ENCODE measurements around the gene RNF123.

GRCh38 chr3:49700014-49700413 is 10.7 kb downstream of the RNF123 start:
- TF ChIP-seq CREB1 (IDR thresholded peaks at IDR 0.05; ENCODE audit: low read depth) (no peak), TAF1 (IDR thresholded peaks at IDR 0.05; ENCODE audit: low read depth) (no peak)

Measured in Ishikawa (cell line).